Chondrocyte (in vitro differentiated cells): Measurements from ENCODE around the gene CTU1. TPM values are rescaled to one million over a fixed set of nuclear protein-coding genes. Genes with fewer than 3 reads are reported as not detected.

ENCODE experiments used
- DNase-seq: peaks from one replicate; pipeline ENCODE4 v3.0.0; 2021; ENCODE audit warnings: mixed read lengths, low spot score
- H3K27ac Mint-ChIP-seq: one replicate; pipeline ENCODE4 v1.8.0; 2021; ENCODE audit warnings: mild to moderate bottlenecking, moderate library complexity, mixed read lengths; ENCODE audit not compliant: unreplicated experiment
- H3K27me3 Mint-ChIP-seq: 2 replicates; pipeline ENCODE4 v1.8.0; 2021; ENCODE audit warnings: low read depth, mixed read lengths
- H3K36me3 Mint-ChIP-seq: 2 replicates; pipeline ENCODE4 v1.8.0; 2021; ENCODE audit warnings: low read depth, mixed read lengths
- H3K4me1 Mint-ChIP-seq: 2 replicates; pipeline ENCODE4 v1.8.0; 2021; ENCODE audit warnings: low read depth, mild to moderate bottlenecking, mixed read lengths
- H3K4me3 Mint-ChIP-seq: one replicate; pipeline ENCODE4 v1.8.0; 2021; ENCODE audit warnings: mild to moderate bottlenecking, moderate library complexity, mixed read lengths; ENCODE audit not compliant: unreplicated experiment
- H3K9me3 Mint-ChIP-seq: 2 replicates; pipeline ENCODE4 v1.8.0; 2021; ENCODE audit warnings: low read depth, mixed read lengths
- total RNA-seq: library from RNA; stranded (reverse); gene quantifications from 3 replicates; pipeline ENCODE4 v1.2.1, GENCODE V29; 2021
- TF ChIP-seq, protein P1 (sequence below): fragments of 200-600 bp; sonication (generic); IDR thresholded peaks from 2 replicates; pipeline ENCODE4 v1.5.0; 2021; ENCODE audit warnings: antibody characterized with exemption, mild to moderate bottlenecking, moderate library complexity

The CTU1 gene
- total RNA-seq, 1 donor from 2014 or later: 6.1 TPM

DNA sequence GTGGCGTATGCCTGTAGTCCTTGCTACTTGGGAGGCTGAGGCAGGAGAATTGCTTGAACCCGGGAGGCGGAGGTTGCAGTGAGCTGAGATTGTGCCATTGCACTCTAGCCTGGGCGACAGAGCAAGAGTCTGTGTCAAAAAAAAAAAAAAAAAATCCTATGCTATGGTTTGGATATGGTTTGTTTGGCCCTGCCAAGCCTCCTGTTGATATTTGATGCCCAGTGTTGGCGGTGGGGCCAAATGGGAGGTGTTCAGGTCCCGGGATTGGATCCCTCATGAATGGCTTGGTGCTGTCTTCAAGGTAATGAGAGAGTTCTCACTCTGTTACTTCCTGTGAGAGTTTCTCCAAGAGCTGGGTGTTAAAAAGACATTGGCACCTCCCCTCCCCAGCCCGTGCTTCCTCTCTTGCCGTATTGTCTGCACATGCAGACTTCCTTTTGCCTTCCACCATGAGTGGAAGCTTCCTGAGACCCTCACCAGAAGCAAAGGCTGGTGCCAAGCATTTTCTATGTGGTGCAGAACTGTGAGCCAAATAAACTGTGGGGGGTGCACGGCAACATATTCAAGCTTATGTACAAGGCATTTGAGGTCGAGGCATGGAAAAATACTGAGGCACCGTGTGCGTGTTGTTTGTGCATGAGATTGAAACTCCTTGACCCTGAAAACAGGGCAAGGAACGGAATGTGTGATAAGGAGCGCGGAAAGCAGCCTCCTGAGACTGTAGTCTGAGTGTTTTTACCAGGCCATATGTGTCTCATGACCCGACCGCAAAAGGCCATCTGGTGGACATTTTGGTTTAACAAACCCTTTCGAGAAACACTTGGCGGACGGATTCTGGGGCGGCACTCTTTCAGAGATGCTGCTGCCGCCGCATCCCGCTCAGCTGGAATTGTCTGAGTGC, 23.8 kb upstream of the CTU1 start:
- Mint-ChIP-seq H3K27me3 (no peaks in the 10 kb centered on the region), H3K4me1 (no peaks in the 10 kb centered on the region), H3K27ac (no peak overlapping the region), H3K9me3 (peaks cover 17% of the 10 kb centered on the region), H3K4me3 (no peak overlapping the region), H3K36me3 (no peaks in the 10 kb centered on the region)
- DNase-seq: no peak
- TF ChIP-seq, protein P1, sequence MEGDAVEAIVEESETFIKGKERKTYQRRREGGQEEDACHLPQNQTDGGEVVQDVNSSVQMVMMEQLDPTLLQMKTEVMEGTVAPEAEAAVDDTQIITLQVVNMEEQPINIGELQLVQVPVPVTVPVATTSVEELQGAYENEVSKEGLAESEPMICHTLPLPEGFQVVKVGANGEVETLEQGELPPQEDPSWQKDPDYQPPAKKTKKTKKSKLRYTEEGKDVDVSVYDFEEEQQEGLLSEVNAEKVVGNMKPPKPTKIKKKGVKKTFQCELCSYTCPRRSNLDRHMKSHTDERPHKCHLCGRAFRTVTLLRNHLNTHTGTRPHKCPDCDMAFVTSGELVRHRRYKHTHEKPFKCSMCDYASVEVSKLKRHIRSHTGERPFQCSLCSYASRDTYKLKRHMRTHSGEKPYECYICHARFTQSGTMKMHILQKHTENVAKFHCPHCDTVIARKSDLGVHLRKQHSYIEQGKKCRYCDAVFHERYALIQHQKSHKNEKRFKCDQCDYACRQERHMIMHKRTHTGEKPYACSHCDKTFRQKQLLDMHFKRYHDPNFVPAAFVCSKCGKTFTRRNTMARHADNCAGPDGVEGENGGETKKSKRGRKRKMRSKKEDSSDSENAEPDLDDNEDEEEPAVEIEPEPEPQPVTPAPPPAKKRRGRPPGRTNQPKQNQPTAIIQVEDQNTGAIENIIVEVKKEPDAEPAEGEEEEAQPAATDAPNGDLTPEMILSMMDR: no peak

GRCh38 chr19:51129716-51130115, 21.5 kb upstream of the CTU1 start:
- Mint-ChIP-seq H3K27ac (no peak overlapping the region), H3K4me1 (no peaks in the 10 kb centered on the region), H3K27me3 (no peaks in the 10 kb centered on the region), H3K36me3 (no peaks in the 10 kb centered on the region), H3K4me3 (no peak overlapping the region), H3K9me3 (peaks cover 3% of the 10 kb centered on the region)
- peak; percentile 56 for DNase-seq
- TF ChIP-seq, protein P1: no peak

- H3K27ac Mint-ChIP-seq: no peak overlapping the region
Measured at GRCh38 chr19:51128227-51128626, 20.0 kb upstream of the CTU1 start.

GRCh38 chr19:51127755-51128154, 19.5 kb upstream of the CTU1 start:
- Mint-ChIP-seq H3K4me3 (no peak overlapping the region), H3K4me1 (no peaks in the 10 kb centered on the region), H3K27ac (no peak overlapping the region), H3K27me3 (no peaks in the 10 kb centered on the region), H3K9me3 (no peaks in the 10 kb centered on the region), H3K36me3 (no peaks in the 10 kb centered on the region)
- DNase-seq: no peak
- TF ChIP-seq, protein P1: no peak

More at GRCh38 chr19:51128227-51128626, 20.0 kb upstream of the CTU1 start:
- Mint-ChIP-seq H3K27me3 (no peaks in the 10 kb centered on the region), H3K4me1 (no peaks in the 10 kb centered on the region), H3K36me3 (no peaks in the 10 kb centered on the region), H3K4me3 (no peak overlapping the region), H3K9me3 (no peaks in the 10 kb centered on the region)
- peak; percentile 63 for DNase-seq
- TF ChIP-seq, protein P1: no peak

- no peaks in the 10 kb centered on the region for H3K4me1 Mint-ChIP-seq
- no peaks in the 10 kb centered on the region for H3K36me3 Mint-ChIP-seq
- TF ChIP-seq, protein P1: no peak
- no peak overlapping the region for H3K27ac Mint-ChIP-seq
- H3K27me3 Mint-ChIP-seq: no peaks in the 10 kb centered on the region
- no peak overlapping the region for H3K4me3 Mint-ChIP-seq
- no peaks in the 10 kb centered on the region for H3K9me3 Mint-ChIP-seq
- DNase-seq: peak; percentile 90
Measured at GRCh38 chr19:51127032-51127431, 18.8 kb upstream of the CTU1 start.
